HG03066 (cell line): Measurements from ENCODE around the gene SHH.

Experiments used
- ATAC-seq: cut with Tn5 transposase; IDR thresholded peaks from one replicate; pipeline ENCODE4 v1.9.1; 2021; ENCODE audit warnings: low read depth; ENCODE audit not compliant: unreplicated experiment

SHH gene

GRCh38 chr7:155794196-155794595 is 18.1 kb downstream of the SHH start:
- ATAC-seq: no peak

- no peak for ATAC-seq
Observed at GRCh38 chr7:155793720-155794119, 18.5 kb downstream of the SHH start.

DNA sequence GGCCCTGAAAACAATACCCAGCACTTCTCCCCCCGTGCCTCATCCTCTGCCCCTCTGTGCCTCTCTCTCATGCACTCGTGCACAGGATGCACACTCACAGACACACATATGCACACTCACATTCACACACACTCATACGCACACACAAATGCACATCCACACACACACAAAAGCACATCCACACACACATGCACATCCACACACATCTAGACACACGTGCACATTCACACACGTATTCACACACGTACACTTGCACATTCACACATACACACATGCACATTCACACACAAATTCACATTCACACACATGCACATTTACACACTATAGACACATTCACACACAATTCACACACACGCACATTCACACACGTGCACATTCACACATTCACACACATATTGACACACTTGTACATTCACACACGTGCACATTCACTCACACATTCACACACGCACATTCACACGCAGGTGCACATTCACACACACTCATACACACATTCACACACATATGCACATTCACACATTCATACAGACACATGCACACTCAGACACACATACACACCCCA is 19.2 kb downstream of the SHH start:
- ATAC-seq: no peak

DNA sequence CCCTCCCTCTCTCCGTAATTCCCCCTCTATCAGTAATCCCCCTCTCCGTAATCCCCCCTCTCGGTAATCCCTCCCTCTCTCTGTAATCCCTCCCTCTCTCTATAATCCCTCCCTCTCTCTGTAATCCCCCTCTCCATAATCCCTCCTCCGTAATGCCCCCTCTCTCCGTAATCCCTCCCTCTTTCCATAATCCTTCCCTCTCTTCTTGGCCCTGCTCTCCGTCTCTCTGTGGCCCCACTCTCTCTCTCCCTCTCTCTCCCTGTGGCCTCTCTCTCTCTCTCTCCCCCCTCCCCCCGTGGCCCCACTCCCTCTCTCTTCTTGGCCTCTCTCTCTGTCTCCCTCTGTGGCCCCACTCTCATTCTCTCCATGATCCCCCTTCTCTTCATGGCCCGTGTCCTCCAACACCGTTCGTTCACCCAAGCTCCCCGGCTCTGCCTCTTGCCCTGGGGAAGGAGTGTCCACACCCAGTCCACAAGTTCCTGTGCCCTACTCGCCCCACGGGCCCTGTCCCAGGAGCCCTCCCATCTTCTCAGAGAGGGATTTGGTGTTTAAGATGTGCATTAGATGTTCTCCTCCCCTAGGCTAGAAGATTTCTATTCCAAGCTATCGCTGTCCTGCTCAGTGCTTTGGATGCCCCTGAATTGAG is 19.8 kb downstream of the SHH start:
- ATAC-seq: no peak

GRCh38 chr7:155791836-155792235 is 20.4 kb downstream of the SHH start:
- ATAC-seq: no peak

- no peak for ATAC-seq
Observed at GRCh38 chr7:155791214-155791737, 21.0 kb downstream of the SHH start.

DNA sequence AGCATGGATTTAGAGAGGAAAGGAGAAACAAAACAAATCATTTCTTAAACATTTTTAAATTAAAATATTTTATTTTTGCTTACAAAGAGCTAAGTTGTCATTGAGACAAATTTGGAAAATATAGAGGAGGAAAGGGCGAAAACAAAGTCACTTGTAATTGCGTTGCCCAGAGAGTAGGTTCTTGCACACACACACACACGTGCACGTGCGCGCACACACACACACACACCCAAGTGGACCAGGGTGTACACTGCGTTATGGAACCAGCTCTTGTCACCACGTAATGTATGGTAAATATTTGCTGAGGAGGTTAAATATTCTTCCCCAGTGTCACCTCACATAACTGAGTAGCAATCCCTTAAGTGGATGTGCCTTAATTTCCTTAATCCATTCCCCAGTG is 21.6 kb downstream of the SHH start:
- ATAC-seq: no peak

- ATAC-seq: no peak
Observed at GRCh38 chr7:155789001-155789725, 23.1 kb downstream of the SHH start.

DNA sequence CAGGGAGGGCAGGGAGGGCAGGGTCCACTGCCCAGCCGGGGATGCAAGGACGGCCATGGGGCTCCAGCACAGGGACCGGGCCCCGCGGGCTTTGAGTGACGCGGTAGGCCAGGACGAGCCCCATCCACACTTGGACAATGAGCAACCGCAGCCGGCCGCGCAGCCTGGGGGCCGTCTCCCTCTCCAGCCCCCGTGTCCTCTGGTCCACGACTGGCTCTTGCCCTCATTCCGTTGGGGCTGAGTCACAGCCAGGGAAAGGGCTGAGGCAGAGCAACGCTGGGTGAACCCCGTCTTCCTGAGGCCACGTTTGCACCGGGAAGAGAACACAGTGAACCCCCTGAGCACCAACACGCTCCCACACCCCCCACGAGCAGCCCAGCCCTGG is 23.7 kb downstream of the SHH start:
- ATAC-seq: no peak

DNA sequence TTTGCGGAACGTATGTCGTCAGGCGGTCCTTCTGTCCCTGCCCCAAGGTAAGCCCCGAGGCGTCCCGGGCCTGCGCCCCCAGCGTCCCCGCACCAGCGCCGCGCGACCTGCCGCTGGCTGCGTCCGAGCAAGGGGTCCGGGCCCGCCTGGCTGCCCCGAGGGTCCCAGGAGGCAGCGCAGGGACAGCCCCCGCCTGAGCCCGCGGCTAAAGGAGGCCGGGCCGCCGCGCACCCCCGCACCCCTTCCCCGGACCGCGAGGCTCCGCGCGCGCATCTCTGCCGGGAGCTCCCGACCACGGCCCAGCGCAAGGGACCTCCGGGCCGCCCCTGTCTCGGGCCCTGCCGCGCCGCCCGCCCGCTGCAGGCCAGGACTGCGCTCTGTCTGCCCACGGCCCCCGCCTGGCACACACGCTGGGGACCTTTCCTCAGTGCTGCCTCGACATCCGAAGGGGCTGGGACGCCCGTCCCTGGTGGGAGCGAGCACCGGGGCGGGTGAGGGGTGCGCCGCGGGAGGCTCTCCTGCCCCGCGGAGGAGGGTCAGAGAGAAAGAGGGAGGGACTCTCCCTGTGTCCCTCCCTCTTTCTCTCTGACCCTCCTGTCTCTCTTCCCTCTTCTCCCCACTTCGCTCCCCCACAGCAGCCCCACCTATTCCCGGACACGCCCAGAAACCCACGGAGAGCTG is 25.0 kb downstream of the SHH start:
- ATAC-seq: no peak

GRCh38 chr7:155786491-155786890 is 25.8 kb downstream of the SHH start:
- ATAC-seq: no peak

DNA sequence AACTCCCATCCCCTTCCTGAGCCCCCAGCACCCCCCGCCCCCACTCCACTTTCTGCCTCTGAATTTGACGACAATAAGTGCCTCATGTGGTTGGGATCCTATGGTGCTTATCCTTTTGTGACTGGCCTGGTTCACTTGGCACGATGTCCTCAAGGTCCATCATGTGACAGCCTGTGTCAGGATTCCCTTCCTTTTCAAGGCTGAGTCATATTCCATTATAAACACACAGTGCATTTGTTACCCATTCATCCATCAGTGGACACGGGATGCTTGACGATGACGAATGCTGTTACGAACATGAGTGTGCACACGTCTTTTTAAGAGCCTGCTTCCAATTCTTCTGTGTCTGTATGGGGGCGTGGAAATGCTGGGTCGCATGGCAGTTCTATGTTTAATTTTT is 26.7 kb downstream of the SHH start:
- no peak for ATAC-seq

GRCh38 chr7:155782466-155782865 is 29.8 kb downstream of the SHH start:
- no peak for ATAC-seq

DNA sequence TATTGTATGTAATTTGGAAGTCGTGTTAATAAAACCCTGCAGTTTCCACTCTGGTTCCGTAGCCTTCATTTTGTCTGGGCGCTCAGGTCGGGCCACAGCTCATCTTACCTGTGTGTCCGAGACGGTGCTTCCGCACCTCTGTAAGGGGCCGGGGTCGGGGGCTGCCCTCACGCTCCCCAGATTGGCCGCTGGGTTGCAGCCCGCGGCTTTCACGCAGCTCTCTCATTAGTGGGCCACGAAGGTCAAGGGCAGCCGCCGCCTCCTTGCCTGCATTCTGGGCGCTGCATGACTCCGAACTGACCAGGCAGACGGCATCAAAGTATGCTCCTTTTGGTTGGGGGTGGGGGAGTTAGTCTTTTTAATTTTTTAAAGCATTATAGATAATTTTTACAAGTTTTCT is 30.8 kb downstream of the SHH start:
- ATAC-seq: no peak

- no peak for ATAC-seq
Observed at GRCh38 chr7:155780884-155781283, 31.4 kb downstream of the SHH start.

DNA sequence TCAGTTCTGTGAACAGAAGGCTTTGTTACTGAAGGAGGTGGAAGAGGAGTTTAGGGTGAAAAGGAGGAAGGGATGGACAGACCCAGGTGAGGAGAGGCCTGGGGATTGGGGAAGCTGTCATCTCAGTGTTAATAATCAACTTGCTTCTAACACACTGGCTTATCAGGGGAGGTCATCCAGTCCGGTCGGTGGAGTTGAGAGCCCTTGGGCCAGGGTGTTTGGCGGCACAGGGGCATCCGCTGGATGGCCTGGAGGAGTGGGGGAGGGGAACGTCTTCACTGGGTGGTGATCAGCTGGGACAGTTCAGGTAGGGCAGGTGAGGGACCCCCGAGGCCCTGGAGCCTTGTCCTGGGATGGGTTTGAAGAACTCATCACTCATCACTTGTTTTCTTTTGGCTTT is 33.9 kb downstream of the SHH start:
- ATAC-seq: no peak

- no peak for ATAC-seq
Observed at GRCh38 chr7:155776606-155777005, 35.7 kb downstream of the SHH start.

- no peak for ATAC-seq
Observed at GRCh38 chr7:155775691-155776090, 36.6 kb downstream of the SHH start.

DNA sequence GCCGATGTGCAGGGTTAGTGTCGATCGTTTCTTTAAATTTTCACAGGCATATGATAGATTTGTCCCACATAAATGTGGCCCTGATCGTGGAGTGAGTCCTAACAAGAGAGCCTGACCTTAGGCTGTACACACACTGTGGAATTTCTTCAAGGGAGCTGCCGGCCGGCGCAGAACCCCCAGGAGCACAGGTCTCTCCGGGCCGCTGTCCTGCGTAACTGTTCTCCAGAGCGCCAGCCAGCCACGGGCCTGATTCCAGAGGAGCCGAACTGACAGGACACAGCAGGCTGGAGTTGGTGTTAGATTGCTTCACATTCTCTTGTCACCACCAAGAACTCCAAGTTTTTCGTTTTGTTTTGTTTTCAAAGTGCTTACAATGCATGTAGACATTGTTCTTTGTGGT is 37.3 kb downstream of the SHH start:
- ATAC-seq: no peak

DNA sequence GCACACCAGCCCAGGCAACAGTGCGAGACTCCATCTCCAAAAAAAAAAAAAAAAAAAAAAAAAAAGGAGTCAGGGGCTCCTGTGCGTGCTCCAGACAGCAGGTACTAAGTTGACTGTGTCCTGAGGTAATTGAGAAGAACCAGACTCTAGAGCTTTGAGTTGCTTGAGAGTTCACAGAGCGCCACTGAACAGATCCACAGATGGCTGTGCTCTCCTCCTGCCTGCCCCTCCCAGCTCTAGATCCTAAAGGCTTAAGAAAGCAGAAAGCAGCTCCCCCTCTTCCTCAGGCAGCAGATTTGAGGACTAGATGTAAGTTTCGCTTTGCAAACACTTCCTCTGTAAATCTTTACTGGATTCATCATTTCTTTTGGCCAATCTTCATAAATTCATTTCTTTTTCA is 38.7 kb downstream of the SHH start:
- no peak for ATAC-seq

DNA sequence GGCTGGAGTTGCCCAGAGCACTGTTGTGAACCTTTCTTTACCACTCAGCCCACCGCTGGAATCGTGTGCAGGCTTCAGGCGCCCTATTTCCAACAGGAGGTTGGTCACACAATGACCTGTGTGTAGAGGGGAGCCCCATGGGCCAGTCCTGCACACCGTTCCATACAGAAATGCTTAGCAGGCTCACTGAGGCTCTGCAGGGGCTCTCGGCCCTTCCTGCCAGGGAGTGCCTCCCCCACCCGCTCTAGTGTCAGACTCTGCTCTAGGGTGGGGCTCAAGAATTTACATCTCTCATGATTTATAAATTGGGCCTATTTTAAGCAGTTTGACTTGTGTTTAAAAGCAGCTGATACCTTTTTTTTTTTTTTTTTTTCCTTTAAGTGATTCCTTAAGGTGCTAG is 42.0 kb downstream of the SHH start:
- no peak for ATAC-seq
